PC-3 (cell line): Measurements from ENCODE around the gene RFTN2. TPM values are rescaled to one million over a fixed set of nuclear protein-coding genes. Genes with fewer than 3 reads are reported as not detected.

Experiments
- ATAC-seq: fragments of 200-7000 bp; cut with Tn5 transposase; 2 replicates; pipeline ENCODE4 v1.9.1; 2020; ENCODE audit warnings: mild to moderate bottlenecking, moderate library complexity
- BruUV-seq: library from RNA; stranded (reverse); fragments of 400-500 nt; replicated peaks from 2 replicates; lab custom pipeline; 2021; lab: Mats Ljungman, UMichigan
- CTCF ChIA-PET: fragments of 300-600 bp; sonication (Branson Sonifier 250); formaldehyde crosslinking; loops from one replicate; lab custom pipeline; 2022; ENCODE audit warnings: antibody characterized with exemption; lab: Charles Lee
- POLR2A ChIA-PET: fragments of 300-600 bp; sonication (Branson Sonifier 250); formaldehyde crosslinking; loops from one replicate; lab custom pipeline; 2022; ENCODE audit warnings: antibody characterized with exemption; ENCODE audit not compliant: unreplicated experiment; lab: Charles Lee
- DNase-seq: peaks from one replicate; pipeline ENCODE4 v3.0.0-alpha.2; 2015
- H2AFZ ChIP-seq: fragments of 300-600 bp; sonication (generic); 2 replicates; pipeline ENCODE4 v1.6.0; 2016; ENCODE audit warnings: antibody characterized with exemption, low read length
- H3F3A ChIP-seq: fragments of 300-600 bp; sonication (generic); one replicate; pipeline ENCODE4 v1.6.0; 2017; ENCODE audit warnings: antibody characterized with exemption, low read length, control low read depth, mild to moderate bottlenecking; ENCODE audit not compliant: unreplicated experiment
- H3K27ac ChIP-seq: fragments of 300-600 bp; sonication (generic); 2 replicates; pipeline ENCODE4 v1.5.1; 2016; ENCODE audit warnings: mild to moderate bottlenecking, low read length
- H3K27me3 ChIP-seq: fragments of 300-600 bp; sonication (generic); 2 replicates; pipeline ENCODE4 v1.6.1; 2016; ENCODE audit warnings: low read length, mixed read lengths
- H3K36me3 ChIP-seq: fragments of 300-600 bp; sonication (generic); 2 replicates; pipeline ENCODE4 v1.6.1; 2016; ENCODE audit warnings: low read depth, mixed run types, low read length, mixed read lengths
- H3K4me1 ChIP-seq: fragments of 300-600 bp; sonication (generic); 2 replicates; pipeline ENCODE4 v1.5.1; 2016; ENCODE audit warnings: low read length; ENCODE audit not compliant: insufficient read depth
- H3K4me2 ChIP-seq: fragments of 300-600 bp; sonication (generic); 2 replicates; pipeline ENCODE4 v1.6.0; 2016; ENCODE audit warnings: low read length
- H3K4me3 ChIP-seq: fragments of 300-600 bp; sonication (generic); 2 replicates; pipeline ENCODE4 v1.5.1; 2016; ENCODE audit warnings: mild to moderate bottlenecking, low read length, mixed read lengths
- H3K79me2 ChIP-seq: fragments of 300-600 bp; sonication (generic); 2 replicates; pipeline ENCODE4 v1.6.1; 2017; ENCODE audit warnings: low read length, mixed read lengths
- H3K9ac ChIP-seq: fragments of 300-600 bp; sonication (generic); 2 replicates; pipeline ENCODE4 v1.6.0; 2016; ENCODE audit warnings: mild to moderate bottlenecking, low read length
- H3K9me2 ChIP-seq: fragments of 300-600 bp; sonication (generic); replicated peaks from 2 replicates; pipeline ENCODE4 v1.6.1; 2016; ENCODE audit warnings: mixed run types, low read length, mixed read lengths
- H3K9me3 ChIP-seq: fragments of 300-600 bp; sonication (generic); 2 replicates; pipeline ENCODE4 v1.6.1; 2016; ENCODE audit warnings: low read length, mixed read lengths
- H4K20me1 ChIP-seq: fragments of 300-600 bp; sonication (generic); 2 replicates; pipeline ENCODE4 v1.6.1; 2016; ENCODE audit warnings: low read length, mixed read lengths
- CTCF ChIP-seq: fragments of 300-600 bp; sonication (generic); conservative IDR thresholded peaks from 2 replicates; pipeline ENCODE4 v1.5.1; 2017; ENCODE audit warnings: antibody characterized with exemption, low read depth, mild to moderate bottlenecking, low read length
- EZH2 ChIP-seq: fragments of 300-600 bp; sonication (generic); IDR thresholded peaks from one replicate; pipeline ENCODE4 v1.6.1; 2017; ENCODE audit warnings: antibody characterized with exemption, mild to moderate bottlenecking, low read length; ENCODE audit not compliant: unreplicated experiment
- EZH2phosphoT487 ChIP-seq: fragments of 300-600 bp; sonication (generic); IDR thresholded peaks from 2 replicates; pipeline ENCODE4 v1.6.1; 2018; ENCODE audit warnings: mild to moderate bottlenecking, antibody characterized with exemption, low read length, borderline replicate concordance
- intact Hi-C: fragments of 100-400 bp; cut with micrococcal nuclease; formaldehyde crosslinking; loops from 2 replicates; pipeline ENCODE4 v1.9.0; 2023
- total RNA-seq: library from RNA; depleted of rRNA; stranded (reverse); fragments of >200 nt; gene quantifications from 2 replicates; pipeline ENCODE4 v1.2.3, GENCODE V29; 2014

RFTN2 gene
- total RNA-seq, 1 experiment from 2014 or later: 0.07 TPM

- ATAC-seq (peak; percentile 48), DNase-seq (peak; percentile 25)
- peak overlapping the region; percentile 55 for H3K4me2 ChIP-seq
- intact Hi-C loops: loop anchor here (5.0 kb wide), 3 partner anchors 93 to 163 kb away; partner anchors contain the start of genes MARS2 and MOB4
- H3K27ac ChIP-seq: peak overlapping the region; percentile 28
- no peaks in the 10 kb centered on the region for H3K27me3 ChIP-seq
- no peaks in the 10 kb centered on the region for H3K9me3 ChIP-seq
- no peaks in the 10 kb centered on the region for H3K79me2 ChIP-seq
- H3F3A ChIP-seq: no peaks in the 10 kb centered on the region
- no peak overlapping the region for H3K9ac ChIP-seq
- ChIA-PET POLR2A (no interaction called here), CTCF (no interaction called here)
- no peaks in the 10 kb centered on the region for H3K36me3 ChIP-seq
- no peaks in the 10 kb centered on the region for H4K20me1 ChIP-seq
- no peak overlapping the region; the same call in 1 of the 2 replicates for H3K4me3 ChIP-seq
- H3K4me1 ChIP-seq: peaks cover 33% of the 10 kb centered on the region
- no peaks in the 10 kb centered on the region for H3K9me2 ChIP-seq
- H2AFZ ChIP-seq: 0 out of 2 replicates have a peak overlapping the region, but pooled peaks have one; percentile 19
- BruUV-seq: no TSS peak
- no peak for TF ChIP-seq EZH2phosphoT487
- TF ChIP-seq EZH2: no peak
- TF ChIP-seq CTCF: no peak
Measured at GRCh38 chr2:197614532-197614931, 60.9 kb downstream of the RFTN2 start.

GRCh38 chr2:197613509-197613987 is 61.8 kb downstream of the RFTN2 start:
- TF ChIP-seq EZH2phosphoT487 (no peak), CTCF (no peak), EZH2 (no peak)
- Histone ChIP-seq H3K9ac (no peak overlapping the region), H3K36me3 (no peaks in the 10 kb centered on the region), H3K9me2 (no peaks in the 10 kb centered on the region), H4K20me1 (no peaks in the 10 kb centered on the region), H3K4me1 (peaks cover 33% of the 10 kb centered on the region), H3K4me2 (peak overlapping the region; percentile 55), H3K27me3 (no peaks in the 10 kb centered on the region), H2AFZ (no peak overlapping the region), H3F3A (no peaks in the 10 kb centered on the region), H3K27ac (peak overlapping the region; percentile 16), H3K9me3 (no peaks in the 10 kb centered on the region), H3K79me2 (no peaks in the 10 kb centered on the region), H3K4me3 (0 out of 2 replicates have a peak overlapping the region, but pooled peaks have one; percentile 4)
- DNase-seq: peak; percentile 86
- CTCF ChIA-PET: interaction anchor here (0.5 to 1.3 kb wide), 2 partner anchors 14 to 862 kb away, joined by 3 to 6 read pairs; no protein-coding TSS in a partner anchor
- ATAC-seq: peak; percentile 83
- no TSS peak for BruUV-seq
- intact Hi-C loops: loop anchor here (1.0 to 5.0 kb wide), 5 partner anchors 37 to 164 kb away; partner anchors contain the start of genes COQ10B, MARS2 and MOB4
- POLR2A ChIA-PET: no interaction called here

GRCh38 chr2:197606180-197606579 is 69.2 kb downstream of the RFTN2 start:
- no peak for ATAC-seq
- Histone ChIP-seq H3K27ac (no peak overlapping the region), H3F3A (no peaks in the 10 kb centered on the region), H3K79me2 (no peaks in the 10 kb centered on the region), H3K4me3 (no peak overlapping the region), H3K36me3 (no peaks in the 10 kb centered on the region), H4K20me1 (no peaks in the 10 kb centered on the region), H3K9me3 (no peaks in the 10 kb centered on the region), H2AFZ (no peak overlapping the region), H3K27me3 (no peaks in the 10 kb centered on the region), H3K9ac (no peak overlapping the region), H3K4me1 (no peaks in the 10 kb centered on the region), H3K9me2 (no peaks in the 10 kb centered on the region), H3K4me2 (no peak overlapping the region)
- CTCF ChIA-PET: no interaction called here
- TF ChIP-seq CTCF (no peak), EZH2 (no peak)
- POLR2A ChIA-PET: no interaction called here
- no peak for DNase-seq
- no TSS peak for BruUV-seq
- intact Hi-C loops: no loop called here
